Heart left ventricle (tissue), 16 donors: ENCODE results near the gene EEF1AKMT3. TPM values are rescaled to one million over a fixed set of nuclear protein-coding genes. Genes with fewer than 3 reads are reported as not detected.

ENCODE experiments used
- ATAC-seq, 4 donors: fragments of 200-7000 bp; cut with Tn5 transposase; one replicate each; pipeline ENCODE4 v1.9.1; 2020 to 2022; ENCODE audit warnings: moderate library complexity in 4 of 4, mild to moderate bottlenecking in 3 of 4, moderate number of reproducible peaks in 1 of 4
- DNase-seq, 5 donors: peaks; one replicate each; pipeline ENCODE4 v3.0.0-alpha.2; 2020
- H3K27ac ChIP-seq, 12 donors: fragments of 200-600 bp; sonication (generic) in 4 of 12; one replicate each; pipeline versions ENCODE4 v1.5.0 to v1.8.0; 2016 to 2022; ENCODE audit warnings: mild to moderate bottlenecking in 2 of 12
- H3K27me3 ChIP-seq, 9 donors: fragments of 200-600 bp; sonication (generic) in 2 of 9; one replicate each; pipeline versions ENCODE4 v1.5.1 to v1.8.0; 2016 to 2022; ENCODE audit warnings: mild to moderate bottlenecking in 3 of 9
- H3K36me3 ChIP-seq, 9 donors: fragments of 200-600 bp; sonication (generic) in 2 of 9; one replicate each; pipeline versions ENCODE4 v1.5.0 to v1.8.0; 2018 to 2022; ENCODE audit warnings: mild to moderate bottlenecking in 2 of 9
- H3K4me1 ChIP-seq, 12 donors: fragments of 200-600 bp; sonication (generic) in 4 of 12; one replicate each; pipeline versions ENCODE4 v1.5.0 to v1.8.0; 2016 to 2022; ENCODE audit warnings: mild to moderate bottlenecking in 3 of 12
- H3K4me3 ChIP-seq, 12 donors: fragments of 200-600 bp; sonication (generic) in 4 of 12; one replicate each; pipeline versions ENCODE4 v1.5.0 to v1.8.0; 2017 to 2022; ENCODE audit warnings: mild to moderate bottlenecking in 9 of 12, moderate library complexity in 4 of 12
- H3K9me3 ChIP-seq, 12 donors: fragments of 200-600 bp; sonication (generic) in 4 of 12; one replicate each; pipeline versions ENCODE4 v1.5.0 to v1.8.0; 2016 to 2022; ENCODE audit warnings: mild to moderate bottlenecking in 1 of 12
- CTCF ChIP-seq, 12 donors: fragments of 200-600 bp; sonication (generic) in 4 of 12; IDR thresholded peaks; one replicate each; pipeline versions ENCODE4 v1.5.0 to v1.8.0; 2018 to 2022; ENCODE audit warnings: antibody characterized with exemption in 12 of 12, mild to moderate bottlenecking in 5 of 12
- POLR2A ChIP-seq, 2 donors: fragments of 450-650 bp; IDR thresholded peaks; one replicate each; pipeline ENCODE4 v1.6.1; 2017; ENCODE audit warnings: antibody characterized with exemption in 2 of 2, mild to moderate bottlenecking in 2 of 2, moderate library complexity in 2 of 2
- WGBS, 4 donors: extraction: QIAGEN DNeasy Blood & Tissue Kit in 2 of 4; methylation state at CpG; one replicate each; pipeline versions ENCODE4 v1.1.5 to v1.1.7; 2013 to 2018; 5-methylcytosine and 5-hydroxymethylcytosine counted together
- intact Hi-C, 10 donors: fragments of 100-400 bp; cut with DNase I; formaldehyde crosslinking; loops; one replicate each; pipeline versions ENCODE4 v1.11.1 to v1.14.2; 2022
- polyA plus RNA-seq, 2 donors: library from polyadenylated mRNA; stranded (reverse); fragments of 200-250 nt; gene quantifications; one replicate each; pipeline ENCODE4 v1.2.3, GENCODE V29; 2013
- total RNA-seq, 9 donors: library from RNA; depleted of rRNA in 2 of 9; stranded (reverse); fragments of >200 nt in 2 of 9; fragmentation: NEBNext Ultra II Directional in 3 of 9; extraction: Animal tissue kit (Norgen Biotek cat#: 25700) in 3 of 9; gene quantifications; one replicate each; pipeline versions ENCODE4 v1.1.0 to v1.2.4, GENCODE V29; 2016 to 2023
- donor health status: ischemic (EF 13 %, LVEDD 7.1; RV severe dilation, severe dysfunction).
- donor health status: healthy with polysubstance abuse.
- donor health status: DM: no; HTN: yes; CAD: no.
- donor health status: DM: no; HTN: no; CAD: no.
- donor health status: ischemic (EF 25% LVEDD 6.9; RV normal size, moderate dysfunction).
- donor health status: ischemic (EF 25% LVEDD 5.7; RV mildly dilated, moderate dysfunction).
- donor health status: healthy.
- donor health status: DM: yes; HTN: yes; CAD: no.
- donor health status: ischemic (EF 35%, LVEDD 5.7; RV mildly dilated, moderate dysfunction).
- donor health status: nonischemic (EF 11% LVEDD 7.7; RV severe dilation, severe dysfunction).
- donor health status: DM: yes; HTN: yes; CAD: no.
- donor health status: PGD.
- donor health status: ischemic (EF 29% LVEDD 5.4; RV normal size, mild dysfunction).
- donor health status: nonischemic (EF 23%, LVEDD 6.1; RV moderate dilation, normal function).

EEF1AKMT3 gene
- total and polyA plus RNA-seq, 11 donors, result 0.84 to 4.5 (median 1.8) TPM

DNA sequence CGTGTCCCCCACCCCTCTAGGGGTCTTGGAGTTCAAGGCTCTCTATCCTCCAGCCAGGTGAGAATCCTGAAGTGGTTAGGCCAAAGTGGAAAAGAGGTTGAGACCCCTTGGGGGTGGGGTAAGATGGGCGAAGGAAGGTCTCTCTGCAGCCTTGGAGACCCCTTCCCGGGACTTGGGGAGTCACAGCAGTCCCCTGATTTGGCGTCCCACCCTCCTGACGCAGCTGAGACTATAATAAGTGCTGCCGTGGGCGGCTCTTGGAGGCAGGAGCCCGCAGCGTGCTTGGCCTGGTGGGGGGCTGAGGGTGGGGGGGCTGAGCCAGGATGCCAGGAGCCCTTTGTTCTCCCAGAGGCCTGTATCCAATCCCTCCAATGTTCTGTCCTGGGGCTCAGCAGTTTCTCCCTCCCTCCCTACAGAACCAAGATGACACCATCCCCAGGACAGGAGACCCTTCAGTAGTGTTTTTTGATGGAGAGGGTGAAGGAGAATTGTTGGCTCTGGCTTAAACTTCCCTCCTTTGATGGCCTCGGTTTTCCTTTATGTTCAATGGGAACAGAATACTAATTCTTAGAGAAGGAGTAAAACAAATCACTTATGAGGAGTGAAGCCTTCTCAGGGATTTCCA is 32.4 kb upstream of the EEF1AKMT3 start:
- WGBS, 4 donors, result 36 to 49% (median 49%) methylated on average over 2 to 10 of the region's 10 CpGs
- Histone ChIP-seq H3K36me3 (no peaks in the 10 kb centered on the region), H3K9me3 (no peaks in the 10 kb centered on the region), H3K27me3 (peaks cover 25 to 64% (median 36%) of the 10 kb centered on the region in 9 donors), H3K4me3 (peak overlapping the region in 5 of 12 donors; percentile 24 to 63 (median 52)), H3K27ac (peak overlapping the region in 9 of 12 donors; percentile 15 to 77 (median 52)), H3K4me1 (peaks cover 5 to 75% (median 33%) of the 10 kb centered on the region in 12 donors)
- ATAC-seq (no peak), DNase-seq (no peak)
- TF ChIP-seq CTCF (IDR thresholded peaks at IDR 0.05) (no peak), POLR2A (IDR thresholded peaks at IDR 0.05) (no peak)
- intact Hi-C loops, result loop anchor here in 3 of 10 donors (10.0 kb wide), 2 partner anchors 105 to 155 kb away; partner anchors contain the start of gene B4GALNT1 (in 1 of the 3)

DNA sequence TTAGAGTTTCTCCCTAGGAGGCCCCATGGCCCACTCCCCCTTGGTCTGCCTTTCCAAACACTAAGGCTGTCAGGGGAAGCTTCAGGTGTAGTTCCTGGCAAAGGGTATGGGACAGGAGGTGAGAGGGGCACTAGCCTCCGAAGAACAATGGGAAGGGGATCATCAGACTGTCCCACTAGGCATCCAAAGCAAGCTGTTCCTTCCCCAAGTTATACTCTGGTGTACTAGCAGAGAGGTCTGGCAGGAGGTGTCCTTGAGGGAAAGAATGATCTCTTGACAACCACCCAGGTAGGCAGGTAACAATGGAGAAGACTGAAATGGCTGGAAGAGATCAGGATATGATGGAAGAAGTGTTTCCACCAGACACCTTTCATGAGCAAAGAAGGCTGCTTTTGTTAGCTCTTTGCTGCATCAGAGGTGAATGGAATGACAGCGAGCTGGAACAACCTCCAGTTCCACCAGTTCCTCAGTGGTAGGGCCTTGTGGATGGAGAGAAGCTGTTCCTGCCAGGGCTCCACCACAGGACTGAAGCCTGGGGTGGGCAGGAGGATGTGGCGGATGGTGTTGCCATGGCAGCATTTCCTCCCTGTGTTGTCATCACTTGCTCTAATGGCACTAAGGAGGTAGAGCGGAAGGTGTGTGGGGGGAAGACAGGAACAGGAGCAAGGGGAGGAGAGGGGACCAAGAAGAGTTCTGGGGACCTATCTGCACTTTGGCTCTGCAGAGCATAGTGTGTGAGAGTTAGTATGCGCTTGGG is 31.6 kb upstream of the EEF1AKMT3 start:
- Histone ChIP-seq H3K9me3 (no peaks in the 10 kb centered on the region), H3K27ac (peak overlapping the region in 9 of 12 donors; percentile 19 to 77 (median 53)), H3K4me3 (peak overlapping the region in 5 of 12 donors; percentile 4 to 63 (median 43)), H3K27me3 (peaks cover 17 to 56% (median 31%) of the 10 kb centered on the region in 9 donors), H3K4me1 (peaks cover 7 to 75% (median 32%) of the 10 kb centered on the region in 12 donors), H3K36me3 (no peaks in the 10 kb centered on the region)
- ATAC-seq (no peak), DNase-seq (peak in 1 of 5 donors; percentile 50)
- TF ChIP-seq POLR2A (IDR thresholded peaks at IDR 0.05), result no peak
- TF ChIP-seq CTCF (IDR thresholded peaks at IDR 0.05), result no peak
- 46 to 57% (median 55%) methylated on average over 5 of the region's 5 CpGs for whole genome bisulfite sequencing, 4 donors
- intact Hi-C loops, result no loop called here

- peaks cover 7 to 73% (median 31%) of the 10 kb centered on the region in 12 donors for H3K4me1 ChIP-seq
- TF ChIP-seq POLR2A (IDR thresholded peaks at IDR 0.05), result no peak
- no peak for TF ChIP-seq CTCF (IDR thresholded peaks at IDR 0.05)
- peak overlapping the region in 6 of 12 donors; percentile 16 to 63 (median 26) for H3K4me3 ChIP-seq
- intact Hi-C loops, result no loop called here
- peak overlapping the region in 7 of 12 donors; percentile 19 to 77 (median 60) for H3K27ac ChIP-seq
- peaks cover 15 to 50% (median 29%) of the 10 kb centered on the region in 9 donors for H3K27me3 ChIP-seq
- no peaks in the 10 kb centered on the region for H3K9me3 ChIP-seq
- no peak for ATAC-seq
- 58 to 69% (median 66%) methylated on average over 1 of the region's 1 CpG for WGBS, 4 donors
- H3K36me3 ChIP-seq, result peaks cover 0 to 4% (median 2%) of the 10 kb centered on the region in 9 donors
- peak in 1 of 5 donors; percentile 55 for DNase-seq
These were observed 31.0 kb upstream of the EEF1AKMT3 start for GRCh38 chr12:57741413-57741789.
